GM18507 (cell line): ENCODE data around the gene EPG5.
A peak's percentile ranks its signal among the peaks of the same experiment; 100 is the strongest.

Experiments
- DNase-seq: peaks from one replicate; pipeline ENCODE4 v3.0.0; 2011; ENCODE audit warnings: low read depth; ENCODE audit not compliant: insufficient read length; ENCODE audit errors: extremely low spot score
- FAIRE-seq: peaks from 2 replicates; lab custom pipeline; 2011; peaks lifted over from hg19 to GRCh38; lab: Jason Lieb, UNC

The EPG5 gene

GRCh38 chr18:45880876-45881558 is 86.1 kb downstream of the EPG5 start:
- FAIRE-seq (no peak), DNase-seq (no peak)

- peak; percentile 67 for DNase-seq
- FAIRE-seq, result peak; percentile 91
These were observed 87.2 kb downstream of the EPG5 start for GRCh38 chr18:45879681-45880655.

GRCh38 chr18:45877403-45877802 is 89.7 kb downstream of the EPG5 start:
- FAIRE-seq (no peak), DNase-seq (no peak)

- FAIRE-seq, result no peak
- DNase-seq, result no peak
These were observed 91.0 kb downstream of the EPG5 start for GRCh38 chr18:45876161-45876560.

GRCh38 chr18:45874491-45875184 is 92.5 kb downstream of the EPG5 start:
- DNase-seq (peak; percentile 15), FAIRE-seq (peak; percentile 90)

GRCh38 chr18:45871431-45872084 is 95.6 kb downstream of the EPG5 start:
- FAIRE-seq (no peak), DNase-seq (no peak)

GRCh38 chr18:45870419-45870818 is 96.7 kb downstream of the EPG5 start:
- FAIRE-seq, result no peak
- DNase-seq, result no peak

GRCh38 chr18:45865466-45865865 is 101.7 kb downstream of the EPG5 start:
- FAIRE-seq, result no peak
- no peak for DNase-seq

- FAIRE-seq (no peak), DNase-seq (no peak)
These were observed 103.0 kb downstream of the EPG5 start for GRCh38 chr18:45864081-45864480.

- FAIRE-seq (no peak), DNase-seq (no peak)
These were observed 103.7 kb downstream of the EPG5 start for GRCh38 chr18:45863469-45863868.

GRCh38 chr18:45861926-45862325 is 105.2 kb downstream of the EPG5 start:
- no peak for FAIRE-seq
- no peak for DNase-seq

- DNase-seq (no peak), FAIRE-seq (no peak)
These were observed 106.2 kb downstream of the EPG5 start for GRCh38 chr18:45860971-45861370.

GRCh38 chr18:45860492-45860891 is 106.6 kb downstream of the EPG5 start:
- DNase-seq (no peak), FAIRE-seq (no peak)

- no peak for DNase-seq
- FAIRE-seq, result no peak
These were observed 107.8 kb downstream of the EPG5 start for GRCh38 chr18:45859334-45859733.

GRCh38 chr18:45856531-45856930 is 110.6 kb downstream of the EPG5 start:
- DNase-seq (no peak), FAIRE-seq (no peak)

GRCh38 chr18:45854036-45854586 is 113.0 kb downstream of the EPG5 start:
- FAIRE-seq (no peak), DNase-seq (no peak)

GRCh38 chr18:45852631-45853030 is 114.5 kb downstream of the EPG5 start:
- DNase-seq, result no peak
- FAIRE-seq, result no peak

- no peak for FAIRE-seq
These were observed 115.8 kb downstream of the EPG5 start for GRCh38 chr18:45851161-45851925.

GRCh38 chr18:45850021-45850420 is 117.1 kb downstream of the EPG5 start:
- FAIRE-seq, result no peak

More at GRCh38 chr18:45851161-45851925, 115.8 kb downstream of the EPG5 start:
- DNase-seq, result no peak

More at GRCh38 chr18:45850021-45850420, 117.1 kb downstream of the EPG5 start:
- DNase-seq, result no peak
